ENCODE results near the gene ANGPTL7. TPM values are rescaled to one million over a fixed set of nuclear protein-coding genes. Genes with fewer than 3 reads are reported as not detected.
A peak's percentile ranks its signal among the peaks of the same experiment; 100 is the strongest.

Gene ANGPTL7
- polyA plus RNA-seq, 1 donor from 2014 or later, result not detected

DNA sequence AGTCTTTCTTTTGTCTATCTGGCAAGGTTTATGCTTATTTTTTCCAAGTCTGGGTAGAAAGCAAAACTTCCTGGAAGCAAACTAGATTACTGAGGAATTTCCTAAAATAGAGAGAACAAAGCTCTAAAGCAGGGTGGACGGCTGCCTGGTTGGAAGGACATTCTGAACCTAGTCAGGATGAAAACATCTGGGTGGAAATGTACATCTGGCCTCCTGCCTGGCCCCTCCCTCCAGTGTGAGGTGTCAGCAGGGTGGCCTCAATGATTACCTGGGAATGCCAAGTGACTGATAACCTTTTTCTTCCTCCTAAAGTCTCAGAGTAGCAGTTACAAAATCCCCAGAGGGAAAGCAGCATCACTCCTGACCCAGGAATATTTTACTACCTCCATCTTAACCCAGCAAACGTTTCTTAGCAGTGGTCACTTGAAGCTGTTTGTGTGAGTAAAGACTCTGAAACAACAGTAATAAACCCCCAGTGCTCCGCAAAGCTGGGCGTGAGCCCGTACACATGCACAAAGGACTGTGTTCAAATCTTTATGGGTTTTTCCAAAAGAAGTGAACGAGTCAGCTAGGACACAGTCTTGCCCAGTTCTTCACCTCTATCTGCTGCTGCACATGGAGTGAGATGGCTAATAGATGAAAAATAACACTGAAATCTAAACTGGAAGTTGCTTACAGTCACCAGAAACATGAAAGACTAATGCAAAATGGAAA is 18.9 kb downstream of the ANGPTL7 start:
- H3K9me3 Mint-ChIP-seq, result no peaks in the 10 kb centered on the region
- no peak overlapping the region for H3K27ac Mint-ChIP-seq
- peaks cover 7% of the 10 kb centered on the region for H3K36me3 Mint-ChIP-seq
- no peaks in the 10 kb centered on the region for H3K27me3 Mint-ChIP-seq
- H3K4me3 Mint-ChIP-seq, result no peak overlapping the region
- no peaks in the 10 kb centered on the region for H3K4me1 Mint-ChIP-seq

DNA sequence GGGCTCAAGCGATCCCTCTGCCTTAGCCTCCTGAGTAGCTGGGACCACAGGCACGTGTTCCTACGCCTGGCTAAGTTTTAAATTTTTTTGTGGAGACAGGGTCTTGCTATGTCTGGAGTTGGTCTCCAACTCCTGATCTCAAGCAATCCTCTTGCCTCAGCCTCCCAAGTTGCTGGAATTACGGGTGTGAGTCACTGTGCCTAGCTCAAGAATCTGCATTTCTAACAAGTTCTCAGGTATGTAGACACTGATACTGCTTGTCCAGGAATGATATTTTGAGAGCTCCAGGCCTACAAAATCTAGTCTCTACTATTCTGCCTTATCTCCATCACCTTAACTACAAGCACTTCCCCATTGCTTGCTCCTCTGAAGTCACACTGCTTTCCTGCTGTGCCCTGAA is 22.3 kb downstream of the ANGPTL7 start:
- Mint-ChIP-seq H3K4me3 (no peak overlapping the region), H3K27ac (peak overlapping the region in 1 of 3 donors; percentile 18), H3K36me3 (peaks cover 16% of the 10 kb centered on the region), H3K4me1 (peaks cover 0 to 3% (median 0%) of the 10 kb centered on the region in 3 donors), H3K27me3 (no peaks in the 10 kb centered on the region), H3K9me3 (no peaks in the 10 kb centered on the region)

DNA sequence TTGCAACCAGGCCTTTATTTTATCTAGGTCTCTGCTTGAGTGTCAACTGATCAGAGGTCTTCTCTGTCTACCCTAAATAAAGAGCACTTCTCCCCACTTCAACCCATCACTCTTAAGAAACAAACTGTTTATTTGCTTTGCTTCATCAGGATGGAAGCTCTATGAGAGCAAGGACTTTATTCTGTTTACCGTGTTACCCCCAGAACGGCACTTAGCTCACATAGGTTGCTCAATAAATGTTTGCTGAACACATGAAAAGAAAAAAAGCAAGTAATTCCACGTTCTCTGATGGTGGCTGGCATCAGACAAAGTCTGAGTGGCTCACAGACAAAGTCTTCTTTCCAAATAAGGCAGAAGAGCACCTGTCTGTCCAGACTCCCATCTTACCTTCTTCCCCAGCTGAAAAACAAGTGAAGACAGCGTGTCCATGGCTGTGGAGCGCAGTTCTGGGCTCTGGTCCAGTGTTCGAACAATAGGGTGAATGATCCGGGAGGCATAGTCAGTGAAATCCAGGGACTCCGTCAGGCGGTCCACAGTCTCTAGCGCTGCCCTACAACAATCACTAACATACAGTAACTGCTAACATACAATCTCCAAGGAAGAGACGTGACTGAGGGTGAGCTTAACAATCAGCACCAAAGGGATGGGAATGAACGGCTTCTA is 22.9 kb downstream of the ANGPTL7 start:
- peak overlapping the region in 1 of 3 donors; percentile 18 for H3K27ac Mint-ChIP-seq
- H3K4me1 Mint-ChIP-seq, result peaks cover 0 to 3% (median 0%) of the 10 kb centered on the region in 3 donors
- no peaks in the 10 kb centered on the region for H3K9me3 Mint-ChIP-seq
- H3K27me3 Mint-ChIP-seq, result no peaks in the 10 kb centered on the region
- peaks cover 16% of the 10 kb centered on the region for H3K36me3 Mint-ChIP-seq
- no peak overlapping the region for H3K4me3 Mint-ChIP-seq

DNA sequence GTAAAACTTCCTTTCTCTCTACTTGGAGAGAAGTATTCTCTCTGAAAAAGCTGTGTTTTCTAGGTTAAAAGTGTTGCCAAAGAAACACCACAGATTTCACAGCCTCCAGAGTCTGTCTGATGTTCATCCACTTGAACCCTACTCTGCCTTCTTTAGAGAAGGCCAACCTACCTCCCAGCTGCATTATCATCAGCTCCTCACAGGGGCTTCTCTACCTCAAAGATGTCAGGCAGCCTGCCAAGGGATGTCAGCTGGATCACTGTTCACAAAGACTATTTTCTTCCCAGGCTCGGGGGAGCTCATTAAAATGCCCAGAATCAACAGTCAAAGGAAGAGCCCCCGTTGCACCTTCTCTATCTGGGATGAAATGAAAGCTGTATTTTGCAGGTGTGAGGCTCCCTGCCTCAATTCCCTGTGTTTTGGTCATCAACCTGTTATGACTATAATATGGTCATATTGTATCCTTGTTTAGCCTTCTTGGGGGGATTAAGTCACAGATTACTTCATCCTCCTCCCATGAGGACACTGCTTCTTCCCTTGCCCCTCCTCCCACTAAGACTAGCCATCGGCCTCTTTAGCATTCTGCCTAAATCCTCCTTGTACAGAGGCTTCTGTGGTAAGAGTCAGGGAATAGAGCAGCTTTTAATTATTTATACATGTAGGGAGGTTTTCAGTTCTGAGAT is 25.7 kb downstream of the ANGPTL7 start:
- no peaks in the 10 kb centered on the region for H3K9me3 Mint-ChIP-seq
- peaks cover 0 to 3% (median 0%) of the 10 kb centered on the region in 3 donors for H3K4me1 Mint-ChIP-seq
- no peak overlapping the region for H3K4me3 Mint-ChIP-seq
- peaks cover 14% of the 10 kb centered on the region for H3K36me3 Mint-ChIP-seq
- no peak overlapping the region for H3K27ac Mint-ChIP-seq
- no peaks in the 10 kb centered on the region for H3K27me3 Mint-ChIP-seq

DNA sequence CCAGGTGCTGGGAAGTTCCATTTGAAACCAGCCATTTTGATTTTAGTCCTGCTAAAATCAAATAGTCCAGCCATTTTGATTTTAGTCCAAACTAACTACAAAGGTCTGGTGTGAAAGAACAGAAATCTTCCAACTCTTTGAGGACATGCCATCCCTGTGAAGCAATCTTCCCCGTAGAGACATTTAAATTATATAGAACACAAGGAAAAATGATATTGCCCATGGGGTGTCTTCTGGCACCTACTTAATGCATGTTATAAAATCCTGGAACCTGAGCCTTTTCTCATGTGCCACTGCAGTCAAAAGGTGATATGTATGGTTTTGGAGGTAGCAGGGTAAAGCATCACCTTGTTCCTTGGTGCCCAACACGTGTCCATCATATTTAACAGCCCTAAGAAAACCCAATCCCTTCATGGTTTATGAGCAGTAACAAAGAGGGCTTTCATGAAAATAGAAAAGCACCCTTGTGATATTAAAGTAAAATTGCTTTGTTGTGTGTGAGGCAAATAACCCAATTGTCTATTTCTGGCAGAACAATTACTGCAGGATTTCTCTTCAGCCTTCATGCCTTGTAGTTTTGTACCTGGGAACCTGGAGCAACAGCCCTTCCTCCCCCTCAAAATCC is 26.3 kb downstream of the ANGPTL7 start:
- Mint-ChIP-seq H3K4me3 (no peak overlapping the region), H3K27me3 (no peaks in the 10 kb centered on the region), H3K27ac (no peak overlapping the region), H3K36me3 (peaks cover 16% of the 10 kb centered on the region), H3K4me1 (peaks cover 0 to 4% (median 2%) of the 10 kb centered on the region in 3 donors), H3K9me3 (no peaks in the 10 kb centered on the region)

DNA sequence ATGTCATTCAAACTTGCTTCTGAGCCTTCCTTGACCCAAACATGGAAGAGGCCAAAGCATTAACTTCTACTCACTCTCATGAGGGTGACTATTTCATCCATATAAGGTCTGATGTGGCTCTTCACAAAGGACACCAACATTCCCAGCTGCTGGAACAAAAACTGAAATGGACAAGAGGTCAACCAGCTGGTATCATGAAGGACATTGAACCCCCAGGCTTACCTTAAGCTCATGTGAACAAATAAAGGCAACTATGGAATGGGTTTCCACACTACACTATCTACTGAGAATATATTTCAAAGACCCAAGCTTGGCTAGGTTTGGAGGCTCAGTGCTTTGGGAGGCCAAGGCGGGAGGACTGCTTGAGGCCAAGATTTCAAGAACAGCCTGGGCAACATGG is 26.9 kb downstream of the ANGPTL7 start:
- H3K9me3 Mint-ChIP-seq, result no peaks in the 10 kb centered on the region
- no peaks in the 10 kb centered on the region for H3K27me3 Mint-ChIP-seq
- peaks cover 15% of the 10 kb centered on the region for H3K36me3 Mint-ChIP-seq
- peaks cover 1 to 6% (median 4%) of the 10 kb centered on the region in 3 donors for H3K4me1 Mint-ChIP-seq
- H3K27ac Mint-ChIP-seq, result peak overlapping the region in 1 of 3 donors; percentile 31
- no peak overlapping the region for H3K4me3 Mint-ChIP-seq

DNA sequence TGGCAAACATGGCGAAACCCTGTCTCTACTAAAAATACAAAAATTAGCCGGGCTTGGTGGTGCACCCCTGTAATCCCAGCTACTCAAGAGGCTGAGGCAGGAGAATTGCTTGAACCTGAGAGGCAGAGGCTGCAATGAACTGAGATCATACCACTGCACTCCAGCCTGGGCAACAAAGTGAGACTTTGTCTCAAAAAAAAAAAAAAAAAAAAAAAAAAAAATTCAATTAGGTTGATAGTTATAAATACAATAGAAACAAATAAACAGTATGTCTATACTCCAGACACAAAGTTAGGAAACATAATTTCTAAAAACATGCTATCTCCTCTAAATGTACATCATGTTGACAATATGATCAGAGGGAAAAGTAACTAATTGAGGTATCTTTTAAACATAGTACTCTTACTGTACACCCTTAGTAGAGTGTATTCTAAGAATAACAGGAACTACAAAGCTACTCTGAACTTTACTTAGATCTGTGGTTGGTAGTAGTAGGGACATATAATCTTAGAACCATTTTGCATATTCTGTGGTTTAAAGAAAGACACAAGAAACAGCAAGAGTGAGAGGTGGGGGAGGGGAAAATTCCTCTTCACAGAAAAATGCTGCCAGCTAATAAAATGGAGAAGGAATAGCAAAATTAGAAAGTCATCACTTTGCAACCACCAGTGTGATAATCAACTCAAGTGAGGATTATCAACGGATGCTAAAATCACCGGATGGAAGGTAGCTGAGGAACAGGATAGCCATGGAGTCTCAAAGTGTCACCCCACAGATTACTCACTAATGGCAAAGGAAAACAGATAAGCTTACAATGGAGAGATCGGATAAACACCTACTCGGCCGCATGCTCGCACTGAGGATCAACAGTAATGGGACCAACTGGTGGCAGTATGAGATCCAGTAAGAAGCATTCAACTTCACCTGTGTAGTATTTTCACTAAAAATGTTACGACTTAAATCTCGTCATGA is 38.2 kb downstream of the ANGPTL7 start:
- peaks cover 16% of the 10 kb centered on the region for H3K36me3 Mint-ChIP-seq
- peak overlapping the region; percentile 57 to 91 (median 76) for H3K4me3 Mint-ChIP-seq
- H3K4me1 Mint-ChIP-seq, result peaks cover 35 to 42% (median 36%) of the 10 kb centered on the region in 3 donors
- no peaks in the 10 kb centered on the region for H3K27me3 Mint-ChIP-seq
- H3K9me3 Mint-ChIP-seq, result no peaks in the 10 kb centered on the region
- H3K27ac Mint-ChIP-seq, result peak overlapping the region; percentile 40 to 74 (median 59)

DNA sequence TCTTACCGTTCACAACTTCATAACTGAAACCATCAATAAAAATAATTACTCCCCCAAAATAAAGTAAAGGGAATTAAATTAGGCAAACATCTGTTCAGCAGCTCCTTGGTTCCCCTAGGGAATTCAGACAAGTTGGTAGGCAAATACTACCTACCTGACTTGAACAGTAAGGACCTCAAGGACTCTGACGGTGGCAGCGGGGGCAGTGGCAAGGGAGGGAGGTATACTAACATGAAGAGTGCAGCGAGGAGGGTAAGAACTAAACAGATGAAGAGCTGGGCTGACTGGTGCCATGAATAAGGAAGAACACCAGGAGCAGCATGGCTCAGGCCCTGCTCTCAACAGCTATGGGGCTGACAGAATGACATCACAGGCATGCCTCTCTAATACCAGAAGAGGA is 40.0 kb downstream of the ANGPTL7 start:
- peak overlapping the region in 3 of 4 donors; percentile 15 to 86 (median 25) for H3K4me3 Mint-ChIP-seq
- H3K27ac Mint-ChIP-seq, result peak overlapping the region; percentile 41 to 86 (median 80)
- peaks cover 14% of the 10 kb centered on the region for H3K36me3 Mint-ChIP-seq
- H3K4me1 Mint-ChIP-seq, result peaks cover 33 to 37% (median 36%) of the 10 kb centered on the region in 3 donors
- H3K27me3 Mint-ChIP-seq, result no peaks in the 10 kb centered on the region
- H3K9me3 Mint-ChIP-seq, result no peaks in the 10 kb centered on the region

DNA sequence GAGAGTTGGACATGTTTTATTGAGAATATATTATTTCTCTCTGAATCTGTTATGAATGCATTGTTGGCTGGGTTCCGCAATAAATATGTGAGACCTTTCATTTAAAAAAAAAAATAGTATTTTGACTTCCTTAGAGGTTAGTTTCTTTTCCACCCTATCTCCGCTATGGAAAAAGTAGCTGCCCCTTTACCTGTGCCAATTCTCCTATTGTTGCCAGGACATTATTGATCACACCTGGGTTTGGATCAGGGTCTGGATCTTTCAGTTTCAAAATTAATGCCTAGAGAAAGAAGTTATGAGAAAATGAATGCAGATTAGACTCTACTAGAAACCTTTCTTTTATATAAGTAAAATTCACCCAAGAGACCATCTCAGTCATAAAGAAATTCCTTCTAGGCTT is 44.1 kb downstream of the ANGPTL7 start:
- peaks cover 12% of the 10 kb centered on the region for H3K36me3 Mint-ChIP-seq
- peaks cover 22 to 24% (median 23%) of the 10 kb centered on the region in 3 donors for H3K4me1 Mint-ChIP-seq
- no peak overlapping the region for H3K27ac Mint-ChIP-seq
- no peaks in the 10 kb centered on the region for H3K9me3 Mint-ChIP-seq
- H3K4me3 Mint-ChIP-seq, result no peak overlapping the region
- no peaks in the 10 kb centered on the region for H3K27me3 Mint-ChIP-seq

DNA sequence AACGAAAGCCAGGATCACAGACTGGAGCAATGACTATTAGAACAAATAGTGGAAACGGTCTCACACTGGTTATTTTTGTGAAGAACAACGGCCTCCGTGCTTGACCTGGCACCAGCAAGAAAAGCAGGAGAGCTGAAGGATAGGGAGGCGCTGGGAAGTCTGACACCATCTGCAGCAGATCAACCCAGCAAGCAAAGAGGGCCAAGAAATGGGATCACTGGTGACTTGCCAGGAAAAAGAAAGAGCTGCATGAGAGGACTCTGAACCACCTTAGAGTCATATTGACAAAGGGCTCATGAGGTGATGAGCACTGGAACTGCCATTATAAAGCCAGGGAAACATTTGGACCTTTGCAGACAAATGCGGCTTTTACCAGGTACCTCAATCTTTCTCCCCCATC is 48.2 kb downstream of the ANGPTL7 start:
- H3K4me1 Mint-ChIP-seq, result peaks cover 13 to 17% (median 13%) of the 10 kb centered on the region in 3 donors
- no peaks in the 10 kb centered on the region for H3K27me3 Mint-ChIP-seq
- H3K4me3 Mint-ChIP-seq, result no peak overlapping the region
- H3K36me3 Mint-ChIP-seq, result peaks cover 11% of the 10 kb centered on the region
- no peaks in the 10 kb centered on the region for H3K9me3 Mint-ChIP-seq
- H3K27ac Mint-ChIP-seq, result peak overlapping the region in 2 of 3 donors; percentile 62 to 81

DNA sequence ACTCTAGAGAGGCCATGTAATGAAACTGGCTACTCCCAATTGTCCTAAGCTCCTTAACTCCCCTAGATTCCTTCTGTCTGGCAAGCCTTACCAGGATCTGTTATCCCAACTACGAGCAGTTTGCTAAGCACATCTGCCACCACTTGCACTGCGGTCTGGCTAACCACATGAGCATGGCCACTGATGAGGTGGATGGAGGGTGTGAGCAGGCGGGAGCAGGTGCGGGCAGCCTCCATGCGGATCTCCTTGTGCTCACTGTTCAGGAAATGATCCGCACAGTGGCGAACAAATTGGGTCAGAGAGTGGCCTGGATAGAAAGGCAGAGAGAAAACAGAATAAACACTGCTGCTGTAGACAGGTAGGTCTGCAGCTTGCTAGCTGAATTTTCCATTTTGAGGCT is 49.2 kb downstream of the ANGPTL7 start:
- Mint-ChIP-seq H3K36me3 (peaks cover 9% of the 10 kb centered on the region), H3K27me3 (no peaks in the 10 kb centered on the region), H3K27ac (no peak overlapping the region), H3K4me3 (no peak overlapping the region), H3K4me1 (peaks cover 13 to 17% (median 13%) of the 10 kb centered on the region in 3 donors), H3K9me3 (no peaks in the 10 kb centered on the region)

DNA sequence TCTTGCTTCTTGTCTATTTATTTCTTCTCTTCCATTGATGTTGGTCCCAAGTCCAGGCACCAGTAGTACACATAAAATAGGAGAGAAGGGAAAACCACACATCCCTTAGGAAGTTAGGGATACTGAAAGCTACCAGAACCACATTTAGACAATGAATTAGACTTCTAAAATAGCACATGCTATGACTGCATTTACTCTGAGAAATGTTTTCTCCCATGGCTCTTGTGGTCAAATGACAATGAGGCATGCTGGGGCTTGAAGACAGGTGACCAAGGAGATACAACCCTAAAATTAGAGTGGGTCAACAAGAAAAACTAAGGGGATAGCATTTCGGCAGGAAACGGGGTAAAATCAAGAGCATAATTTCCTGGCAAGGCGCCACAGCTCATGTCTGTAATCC is 56.1 kb downstream of the ANGPTL7 start:
- Mint-ChIP-seq H3K4me3 (no peak overlapping the region), H3K27me3 (no peaks in the 10 kb centered on the region), H3K27ac (peak overlapping the region in 1 of 3 donors; percentile 31), H3K9me3 (no peaks in the 10 kb centered on the region), H3K36me3 (peaks cover 5% of the 10 kb centered on the region), H3K4me1 (peaks cover 4 to 6% (median 5%) of the 10 kb centered on the region in 3 donors)
